Coronary artery (tissue), 2 donors: ENCODE measurements around the gene DTNB.
A peak's percentile ranks its signal among the peaks of the same experiment; 100 is the strongest.
"Not testable (repeated sequence)": the region's sequence is repeated elsewhere in the genome, so short reads cannot be mapped to it uniquely, and the experiment has no call there.

ENCODE experiments used
- DNase-seq: peaks from one replicate; pipeline ENCODE4 v3.0.0-alpha.2; 2017; ENCODE audit warnings: low spot score
- H3K27ac ChIP-seq, 2 donors: fragments of 200-600 bp; sonication (generic); one replicate each; pipeline ENCODE4 v1.5.1; 2016 to 2019
- H3K4me3 ChIP-seq: fragments of 200-600 bp; sonication (generic); 2 replicates; pipeline ENCODE4 v1.5.1; 2016; ENCODE audit warnings: mild to moderate bottlenecking, moderate library complexity
- CTCF ChIP-seq: fragments of 200-600 bp; sonication (generic); IDR thresholded peaks from one replicate; pipeline ENCODE4 v1.5.1; 2019; ENCODE audit warnings: antibody characterized with exemption

Gene DTNB

GRCh38 chr2:25710750-25711149, 37.4 kb upstream of the DTNB start:
- no peak overlapping the region for H3K27ac ChIP-seq
- DNase-seq = no peak
- no peak for TF ChIP-seq CTCF
- H3K4me3 ChIP-seq = no peak overlapping the region

- no peak for TF ChIP-seq CTCF
- DNase-seq = no peak
- Histone ChIP-seq H3K4me3 (no peak overlapping the region), H3K27ac (no peak overlapping the region)
Observed at GRCh38 chr2:25709349-25709748, 36.0 kb upstream of the DTNB start.

- Histone ChIP-seq H3K27ac (no peak overlapping the region), H3K4me3 (no peak overlapping the region)
- DNase-seq = no peak
- no peak for TF ChIP-seq CTCF
Observed at GRCh38 chr2:25707927-25708590, 34.7 kb upstream of the DTNB start.

GRCh38 chr2:25705575-25705974, 32.2 kb upstream of the DTNB start:
- H3K4me3 ChIP-seq, DNase-seq, H3K27ac ChIP-seq: not testable (repeated sequence)

GRCh38 chr2:25701801-25702200, 28.4 kb upstream of the DTNB start:
- DNase-seq = no peak
- no peak overlapping the region for H3K27ac ChIP-seq
- no peak for TF ChIP-seq CTCF
- no peak overlapping the region for H3K4me3 ChIP-seq

- peak; percentile 46 for TF ChIP-seq CTCF
- H3K4me3 ChIP-seq = no peak overlapping the region
- no peak overlapping the region for H3K27ac ChIP-seq
- no peak for DNase-seq
Observed at GRCh38 chr2:25700221-25700660, 26.9 kb upstream of the DTNB start.

GRCh38 chr2:25699216-25699615, 25.8 kb upstream of the DTNB start:
- Histone ChIP-seq H3K27ac (no peak overlapping the region), H3K4me3 (no peak overlapping the region)
- TF ChIP-seq CTCF = no peak
- no peak for DNase-seq

- TF ChIP-seq CTCF = no peak
- no peak for DNase-seq
- Histone ChIP-seq H3K27ac (no peak overlapping the region), H3K4me3 (no peak overlapping the region)
Observed at GRCh38 chr2:25698752-25699151, 25.4 kb upstream of the DTNB start.
